GM12865 (cell line): Measurements from ENCODE around the gene HDAC3.

Experiments
- DNase-seq: peaks from one replicate; pipeline ENCODE4 v3.0.0; 2010; ENCODE audit warnings: low read depth
- H3K4me3 ChIP-seq: 2 replicates; pipeline ENCODE4 v1.5.1; 2011; ENCODE audit warnings: mild to moderate bottlenecking, low read depth, low read length, control low read depth
- TF ChIP-seq, protein P1 (sequence below): IDR thresholded peaks from 2 replicates; pipeline ENCODE4 v1.5.1; 2011; ENCODE audit warnings: low read length, control low read depth, low read depth, inconsistent platforms; ENCODE audit not compliant: insufficient read depth; ENCODE audit errors: missing control alignments

The HDAC3 gene

DNA sequence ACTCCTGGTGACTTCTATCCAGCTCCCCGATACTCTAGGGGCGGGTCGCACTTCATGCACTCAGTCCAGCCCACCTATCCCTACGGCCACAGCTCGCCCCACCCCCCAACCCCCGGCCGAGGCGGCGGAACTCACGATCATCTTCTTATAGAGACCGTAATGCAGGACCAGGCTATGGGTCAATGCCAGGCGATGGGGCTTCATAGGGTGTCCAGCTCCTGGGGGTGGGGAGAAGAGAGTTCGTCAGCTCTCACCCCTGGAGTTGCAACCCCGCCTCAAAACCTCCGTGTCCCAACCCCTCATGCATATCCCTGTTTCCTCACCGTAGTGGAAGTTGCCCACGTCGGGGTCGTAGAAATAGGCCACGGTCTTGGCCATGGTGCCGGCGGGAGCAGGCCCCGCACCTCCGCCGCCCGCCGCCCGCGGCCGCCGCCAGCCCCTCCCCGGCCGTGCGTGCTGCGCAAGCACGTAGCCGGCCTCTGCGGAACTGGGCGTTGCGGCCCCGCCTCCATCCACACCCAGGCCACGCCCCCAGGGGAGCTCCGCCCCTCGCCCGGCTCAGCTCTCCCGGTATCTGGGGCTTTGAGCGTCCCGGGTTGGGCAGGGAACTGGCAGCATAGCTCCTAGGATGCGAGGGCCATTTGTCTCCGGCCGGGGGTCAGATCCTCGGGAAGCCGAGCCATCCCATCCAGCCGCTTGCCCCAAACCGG is at the start of gene HDAC3, which contains the start of gene RELL2:
TSS of gene HDAC3 (minus strand) at position 437 of the 710 bp plus-strand sequence. CDS start at position 378, 59 bp downstream.
TSS of gene RELL2 (plus strand) at position 585 of the 710 bp plus-strand sequence. CDS start 1,229 bp downstream, outside the sequence.
- DNase-seq = peak; percentile 94
- TF ChIP-seq, protein P1, sequence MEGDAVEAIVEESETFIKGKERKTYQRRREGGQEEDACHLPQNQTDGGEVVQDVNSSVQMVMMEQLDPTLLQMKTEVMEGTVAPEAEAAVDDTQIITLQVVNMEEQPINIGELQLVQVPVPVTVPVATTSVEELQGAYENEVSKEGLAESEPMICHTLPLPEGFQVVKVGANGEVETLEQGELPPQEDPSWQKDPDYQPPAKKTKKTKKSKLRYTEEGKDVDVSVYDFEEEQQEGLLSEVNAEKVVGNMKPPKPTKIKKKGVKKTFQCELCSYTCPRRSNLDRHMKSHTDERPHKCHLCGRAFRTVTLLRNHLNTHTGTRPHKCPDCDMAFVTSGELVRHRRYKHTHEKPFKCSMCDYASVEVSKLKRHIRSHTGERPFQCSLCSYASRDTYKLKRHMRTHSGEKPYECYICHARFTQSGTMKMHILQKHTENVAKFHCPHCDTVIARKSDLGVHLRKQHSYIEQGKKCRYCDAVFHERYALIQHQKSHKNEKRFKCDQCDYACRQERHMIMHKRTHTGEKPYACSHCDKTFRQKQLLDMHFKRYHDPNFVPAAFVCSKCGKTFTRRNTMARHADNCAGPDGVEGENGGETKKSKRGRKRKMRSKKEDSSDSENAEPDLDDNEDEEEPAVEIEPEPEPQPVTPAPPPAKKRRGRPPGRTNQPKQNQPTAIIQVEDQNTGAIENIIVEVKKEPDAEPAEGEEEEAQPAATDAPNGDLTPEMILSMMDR = no peak
- peak within 1 kb of the TSS; percentile 79 for H3K4me3 ChIP-seq

DNA sequence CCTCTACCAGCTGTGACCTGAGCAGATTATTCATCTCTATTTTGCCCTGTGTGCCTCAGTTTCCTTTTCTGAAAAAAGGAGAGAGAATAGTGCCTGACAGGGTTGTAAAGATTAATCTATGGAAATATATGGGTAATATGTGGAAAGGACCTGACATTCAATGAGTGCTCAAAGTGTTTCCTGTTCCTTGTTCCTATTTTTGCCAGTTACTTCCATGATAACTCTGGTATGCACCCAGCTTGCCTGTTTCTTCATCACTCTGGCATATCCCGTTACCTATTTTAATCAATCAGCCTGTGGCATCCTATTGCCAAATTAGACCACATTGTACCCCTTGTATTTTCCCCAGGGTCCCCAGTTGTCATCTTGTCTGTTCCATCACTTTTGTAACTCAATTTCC is 48.9 kb upstream of the HDAC3 start:
- TF ChIP-seq, protein P1 = no peak
- no peak overlapping the region for H3K4me3 ChIP-seq
- no peak for DNase-seq

DNA sequence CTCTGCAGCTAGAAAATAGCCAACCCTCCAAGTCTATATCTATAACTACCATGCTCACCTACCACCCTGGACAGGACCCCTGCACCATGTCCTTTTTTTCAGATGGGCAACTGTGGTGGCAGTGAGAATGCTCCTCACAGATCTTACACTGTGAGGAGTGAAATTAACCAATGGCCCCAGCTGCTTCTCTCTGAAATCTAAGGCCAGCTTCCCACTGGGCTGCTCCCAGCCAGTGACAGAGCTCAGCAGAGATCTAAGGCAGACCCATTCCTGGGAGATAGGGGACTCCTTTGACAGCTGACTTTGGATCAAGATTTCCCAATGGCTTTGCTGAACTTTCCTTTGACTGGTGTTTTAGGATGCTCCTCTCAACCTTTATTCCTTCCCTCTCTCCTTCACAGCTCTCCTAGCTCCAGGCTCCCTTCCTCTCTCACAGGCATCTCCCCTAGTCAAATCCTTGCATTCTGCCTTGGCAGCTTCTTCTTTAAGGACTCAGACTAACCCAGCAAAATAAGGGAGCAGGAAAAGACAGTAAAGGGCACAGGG is 47.0 kb upstream of the HDAC3 start:
- no peak for DNase-seq
- H3K4me3 ChIP-seq = no peak overlapping the region
- TF ChIP-seq, protein P1 = no peak

DNA sequence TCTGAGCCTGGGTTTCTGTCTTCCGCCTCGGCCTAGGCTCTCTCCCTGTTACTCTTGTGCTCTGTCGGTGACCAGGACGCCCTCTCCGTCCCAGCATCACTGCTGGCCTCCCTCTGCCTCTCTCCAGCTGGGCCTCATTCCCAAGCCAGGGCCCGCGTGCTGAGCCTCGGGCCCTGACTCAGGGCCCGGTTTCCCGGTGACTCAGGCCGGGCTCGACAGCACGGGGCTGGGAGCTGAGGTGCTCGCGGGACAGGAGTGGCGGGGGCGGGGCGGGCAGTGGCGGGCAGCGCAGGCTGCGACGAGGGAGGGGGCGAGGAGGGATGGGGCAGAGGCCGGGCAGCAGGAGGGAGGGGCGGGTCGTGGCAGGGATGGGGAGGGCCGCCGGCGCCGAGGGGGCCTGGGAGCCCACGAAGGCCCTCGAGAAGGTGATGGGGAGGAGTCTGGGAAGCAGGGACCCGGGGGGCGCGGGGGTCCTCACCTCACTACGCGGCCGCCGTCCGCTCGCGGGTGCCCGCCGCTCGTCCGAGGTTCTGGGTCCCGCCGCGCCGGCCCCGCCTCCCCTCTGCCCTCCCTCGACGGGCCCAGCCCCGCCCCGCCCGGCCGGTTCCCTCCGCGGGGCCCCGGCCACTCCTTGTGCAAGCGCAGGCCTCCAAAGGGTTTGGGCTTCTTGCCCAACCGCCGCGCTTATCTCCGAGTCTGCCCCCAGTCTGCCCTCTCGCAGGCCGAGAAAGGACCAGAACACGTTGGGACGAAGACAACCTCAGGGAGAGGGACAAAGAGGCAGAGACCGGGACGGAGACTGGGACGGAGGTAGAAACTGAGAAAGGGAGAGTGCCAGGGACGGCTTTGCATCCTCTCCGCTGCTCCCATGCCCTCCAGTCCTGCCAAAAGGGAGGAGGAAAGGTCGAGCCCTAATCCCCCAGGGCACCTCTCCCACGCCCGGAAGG is 45.3 kb upstream of the HDAC3 start, which contains the start of gene ARAP3:
TSS of gene ARAP3 (minus strand) at position 536 of the 947 bp plus-strand sequence. CDS start 1,744 bp downstream, outside the sequence.
- H3K4me3 ChIP-seq = no peak within 1 kb of the TSS
- no peak for DNase-seq
- TF ChIP-seq, protein P1 = no peak

DNA sequence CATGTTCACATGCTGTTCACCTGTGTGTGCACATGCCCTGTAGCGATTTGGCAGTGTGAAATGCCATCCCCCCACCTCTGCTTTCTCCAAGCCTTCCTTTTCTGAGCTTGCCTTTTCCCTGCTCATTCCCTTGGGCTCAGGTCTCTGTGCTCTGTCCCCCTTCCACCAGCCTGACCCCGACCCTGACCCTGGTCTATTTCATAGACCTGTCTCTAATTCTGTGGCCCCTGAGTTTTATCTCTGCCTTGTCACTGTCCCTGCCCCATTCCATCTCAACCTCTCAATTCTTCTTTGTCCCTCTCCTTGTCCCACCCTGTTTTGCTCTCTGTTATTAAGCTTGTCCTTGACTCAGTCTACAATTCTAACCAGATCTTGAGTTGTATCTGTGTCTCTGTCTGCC is 44.6 kb upstream of the HDAC3 start:
- H3K4me3 ChIP-seq = no peak overlapping the region
- DNase-seq = no peak
- TF ChIP-seq, protein P1 = no peak

DNA sequence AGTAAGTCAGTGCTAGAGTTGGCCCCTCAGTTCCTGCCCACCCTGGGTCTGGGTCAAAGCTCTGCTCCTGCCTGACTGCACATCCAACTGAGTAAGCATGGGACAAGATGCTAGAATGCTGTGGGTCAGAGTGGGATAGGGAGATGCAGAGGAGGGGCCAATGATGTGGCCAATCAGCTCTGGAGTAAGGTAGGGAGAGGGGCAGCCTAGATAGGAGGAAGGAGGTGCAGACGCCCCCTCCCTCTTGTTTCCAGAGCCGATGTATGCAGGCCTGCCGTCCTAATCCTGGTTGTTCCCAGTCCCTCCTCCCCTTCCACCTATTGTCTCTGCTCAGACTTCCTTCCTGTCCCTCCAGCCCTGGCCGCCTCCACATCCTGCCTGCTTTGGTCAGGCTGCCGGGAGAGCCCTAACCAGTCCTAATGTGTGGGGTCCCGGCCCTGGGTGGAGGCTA is 44.1 kb upstream of the HDAC3 start:
- TF ChIP-seq, protein P1 = no peak
- H3K4me3 ChIP-seq = no peak overlapping the region
- DNase-seq = no peak
